ENCODE data around the gene IL18R1.

DNA sequence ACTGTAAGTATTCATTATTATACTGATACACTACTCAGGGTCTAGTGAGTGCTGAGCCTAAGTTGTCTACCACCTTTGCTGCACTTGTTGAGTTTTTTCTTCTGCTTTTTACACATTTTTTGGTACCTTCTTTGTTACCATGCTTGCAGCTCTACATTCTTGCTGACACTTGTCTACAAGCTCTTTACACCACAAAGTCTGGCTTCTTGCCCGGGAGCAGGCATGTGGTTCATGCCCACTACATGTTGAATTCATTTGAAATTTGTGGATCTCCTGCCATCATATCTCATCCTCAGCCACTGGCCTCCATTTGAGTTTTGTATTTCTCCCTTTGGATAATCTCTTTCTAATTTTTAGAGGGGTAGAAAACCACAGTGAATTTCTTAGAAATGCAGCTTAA lies 29.9 kb downstream of the IL18R1 start:
- TF ChIP-seq EZH2 (IDR thresholded peaks at IDR 0.05) (no peak), POLR2AphosphoS5 (IDR thresholded peaks at IDR 0.05; ENCODE audit: borderline replicate concordance, low read depth, low read length) (no peak)
